Left renal pelvis (tissue), 4 donors: ENCODE measurements around the gene TSHZ3. TPM values are rescaled to one million over a fixed set of nuclear protein-coding genes. Genes with fewer than 3 reads are reported as not detected.

ENCODE experiments used
- DNase-seq, 4 donors: peaks; one replicate each; pipeline ENCODE4 v3.0.0-alpha.2; 2013; ENCODE audit warnings: low read depth in 4 of 4, low spot score in 3 of 4
- polyA plus RNA-seq, 4 donors: library from polyadenylated mRNA; unstranded; fragments of 120-200 nt; gene quantifications; one replicate each; pipeline ENCODE4 v1.2.1, GENCODE V29; 2013; ENCODE audit not compliant: insufficient read length in 4 of 4

Gene TSHZ3
- polyA plus RNA-seq, 4 donors = 11.9 to 16.9 (median 12.7) TPM

- no peak for DNase-seq
Observed at GRCh38 chr19:31290931-31291590, 58.2 kb downstream of the TSHZ3 start.

- no peak for DNase-seq
Observed at GRCh38 chr19:31289976-31290375, 59.3 kb downstream of the TSHZ3 start.

- no peak for DNase-seq
Observed at GRCh38 chr19:31289381-31289880, 59.8 kb downstream of the TSHZ3 start.

- no peak for DNase-seq
Observed at GRCh38 chr19:31286491-31286890, 62.7 kb downstream of the TSHZ3 start.

- no peak for DNase-seq
Observed at GRCh38 chr19:31285744-31286143, 63.5 kb downstream of the TSHZ3 start.

- DNase-seq = no peak
Observed at GRCh38 chr19:31284621-31285020, 64.6 kb downstream of the TSHZ3 start.

- DNase-seq = no peak
Observed at GRCh38 chr19:31283701-31284100, 65.5 kb downstream of the TSHZ3 start.

- DNase-seq = no peak
Observed at GRCh38 chr19:31282346-31282745, 66.9 kb downstream of the TSHZ3 start.

GRCh38 chr19:31280287-31281006, 68.8 kb downstream of the TSHZ3 start:
- DNase-seq = no peak

GRCh38 chr19:31279436-31279765, 69.8 kb downstream of the TSHZ3 start:
- DNase-seq = no peak

- no peak for DNase-seq
Observed at GRCh38 chr19:31278555-31279435, 70.4 kb downstream of the TSHZ3 start.

- no peak for DNase-seq
Observed at GRCh38 chr19:31277516-31277915, 71.7 kb downstream of the TSHZ3 start.

- no peak for DNase-seq
Observed at GRCh38 chr19:31276831-31277230, 72.4 kb downstream of the TSHZ3 start.

- no peak for DNase-seq
Observed at GRCh38 chr19:31275068-31275334, 74.2 kb downstream of the TSHZ3 start.

GRCh38 chr19:31274251-31275067, 74.8 kb downstream of the TSHZ3 start:
- no peak for DNase-seq

GRCh38 chr19:31272583-31273106, 76.6 kb downstream of the TSHZ3 start:
- DNase-seq = no peak

- no peak for DNase-seq
Observed at GRCh38 chr19:31271306-31271911, 77.8 kb downstream of the TSHZ3 start.

- no peak for DNase-seq
Observed at GRCh38 chr19:31270897-31271296, 78.3 kb downstream of the TSHZ3 start.

- no peak for DNase-seq
Observed at GRCh38 chr19:31269425-31270127, 79.7 kb downstream of the TSHZ3 start.
